H1 (cell line): ENCODE data around the gene BBS12. TPM values are rescaled to one million over a fixed set of nuclear protein-coding genes. Genes with fewer than 3 reads are reported as not detected.

Experiments used
- CTCF ChIA-PET: fragments of 300-600 bp; sonication (Branson Sonifier 250); formaldehyde crosslinking; loops from one replicate; lab custom pipeline; 2021; ENCODE audit not compliant: partially characterized antibody; lab: Charles Lee
- POLR2A ChIA-PET: fragments of 300-600 bp; sonication (Branson Sonifier 250); formaldehyde crosslinking; loops from one replicate; lab custom pipeline; 2021; ENCODE audit warnings: inconsistent platforms; ENCODE audit not compliant: partially characterized antibody; lab: Charles Lee
- DNase-seq, 2 experiments: peaks; one replicate each; pipeline versions ENCODE4 v3.0.0 to v3.0.0-alpha.2; 2010 to 2022; ENCODE audit warnings: low spot score in 2 of 2, low read depth in 1 of 2, mixed read lengths in 1 of 2
- FAIRE-seq: peaks from 2 replicates; lab custom pipeline; 2011; peaks lifted over from hg19 to GRCh38; lab: Jason Lieb, UNC
- H2AFZ ChIP-seq: 2 replicates; pipeline ENCODE4 v1.8.1; 2012; ENCODE audit warnings: low read length, inconsistent platforms
- H2AK5ac ChIP-seq: 2 replicates; pipeline ENCODE4 v1.6.1; 2013; ENCODE audit warnings: low read depth, low read length
- H2BK120ac ChIP-seq: replicated peaks from 2 replicates; pipeline ENCODE3; 2013; ENCODE audit warnings: low read depth, low read length, inconsistent platforms
- H2BK12ac ChIP-seq: 2 replicates; pipeline ENCODE4 v1.6.1; 2013; ENCODE audit warnings: low read depth, low read length
- H2BK15ac ChIP-seq: 2 replicates; pipeline ENCODE4 v1.6.1; 2013; ENCODE audit warnings: low read length
- H2BK20ac ChIP-seq: 2 replicates; pipeline ENCODE4 v1.6.1; 2013; ENCODE audit warnings: low read length
- H2BK5ac ChIP-seq: 2 replicates; pipeline ENCODE4 v1.6.1; 2013; ENCODE audit warnings: low read depth, low read length
- H3K14ac ChIP-seq: 2 replicates; pipeline ENCODE4 v1.6.1; 2013; ENCODE audit warnings: inconsistent platforms; ENCODE audit not compliant: insufficient read length
- H3K18ac ChIP-seq: 2 replicates; pipeline ENCODE4 v1.6.1; 2013; ENCODE audit warnings: low read length; ENCODE audit errors: extremely low read depth
- H3K23ac ChIP-seq: 2 replicates; pipeline ENCODE4 v1.6.1; 2013; ENCODE audit warnings: inconsistent platforms; ENCODE audit not compliant: insufficient read length
- H3K23me2 ChIP-seq: 2 replicates; pipeline ENCODE4 v1.6.1; 2013; ENCODE audit warnings: low read depth, low read length
- H3K27ac ChIP-seq: 2 replicates; pipeline ENCODE4 v1.6.1; 2011; ENCODE audit warnings: low read depth, low read length, inconsistent platforms
- H3K27me3 ChIP-seq, 4 experiments: replicated peaks in 1 of 4; 1 replicate in 1 of 4; 2 replicates in 3 of 4; pipeline versions ENCODE4 v1.6.1 to v1.8.1; 2011 to 2013; ENCODE audit warnings: low read length in 3 of 4, mild to moderate bottlenecking in 3 of 4, inconsistent platforms in 2 of 4, mixed read lengths in 2 of 4, moderate library complexity in 1 of 4; ENCODE audit not compliant: control insufficient read depth in 3 of 4, insufficient read depth in 3 of 4; ENCODE audit errors: extremely low read depth in 1 of 4
- H3K36me3 ChIP-seq, 4 experiments: 2 replicates each; pipeline versions ENCODE4 v1.6.1 to v1.8.1; 2011 to 2013; ENCODE audit warnings: mild to moderate bottlenecking in 4 of 4, low read length in 3 of 4, moderate library complexity in 2 of 4, control low read depth in 1 of 4, inconsistent platforms in 1 of 4; ENCODE audit not compliant: insufficient read depth in 4 of 4, control insufficient read depth in 2 of 4
- H3K4ac ChIP-seq: replicated peaks from 2 replicates; pipeline ENCODE3; 2013; ENCODE audit warnings: low read length, low read depth, mixed read lengths, inconsistent platforms; ENCODE audit not compliant: insufficient read length
- H3K4me1 ChIP-seq, 4 experiments: replicated peaks in 1 of 4; 1 replicate in 1 of 4; 2 replicates in 3 of 4; pipeline versions ENCODE4 v1.6.1 to v1.8.1; 2011 to 2013; ENCODE audit warnings: low read length in 3 of 4, inconsistent platforms in 2 of 4, mixed read lengths in 1 of 4; ENCODE audit not compliant: insufficient read depth in 4 of 4, control insufficient read depth in 3 of 4
- H3K4me2 ChIP-seq, 2 experiments: 2 replicates each; pipeline versions ENCODE4 v1.6.1 to v1.8.1; 2011 to 2013; ENCODE audit warnings: low read depth in 2 of 2, low read length in 2 of 2, control low read depth in 1 of 2, inconsistent platforms in 1 of 2, mild to moderate bottlenecking in 1 of 2; ENCODE audit not compliant: insufficient read depth in 1 of 2
- H3K4me3 ChIP-seq, 4 experiments: fragments of 200-600, 300-600 bp in 1 of 4; sonication (generic), shearing (Covaris generic), sonication (Bioruptor Twin) in 1 of 4; 2 replicates each; pipeline versions ENCODE4 v1.5.1 to v1.8.1; 2011 to 2016; ENCODE audit warnings: low read length in 4 of 4, low read depth in 3 of 4, control low read depth in 2 of 4, inconsistent platforms in 2 of 4, mild to moderate bottlenecking in 2 of 4, mixed read lengths in 1 of 4, moderate library complexity in 1 of 4; ENCODE audit not compliant: insufficient read depth in 2 of 4; ENCODE audit errors: extremely low read depth in 1 of 4
- H3K56ac ChIP-seq: replicated peaks from 2 replicates; pipeline ENCODE3; 2013; ENCODE audit warnings: low read depth, mild to moderate bottlenecking, mixed read lengths, low read length, inconsistent platforms; ENCODE audit not compliant: insufficient read length
- H3K79me1 ChIP-seq: 2 replicates; pipeline ENCODE4 v1.6.1; 2013; ENCODE audit warnings: low read depth, low read length, control low read depth
- H3K79me2 ChIP-seq, 2 experiments: 2 replicates each; pipeline versions ENCODE4 v1.6.1 to v1.8.1; 2012 to 2013; ENCODE audit warnings: low read length in 2 of 2, mild to moderate bottlenecking in 2 of 2, inconsistent platforms in 1 of 2; ENCODE audit not compliant: insufficient read depth in 2 of 2, control insufficient read depth in 1 of 2
- H3K9ac ChIP-seq, 4 experiments: replicated peaks in 1 of 4; 1 replicate in 1 of 4; 2 replicates in 3 of 4; pipeline versions ENCODE4 v1.6.1 to v1.8.1; 2011 to 2013; ENCODE audit warnings: low read depth in 3 of 4, low read length in 3 of 4, control low read depth in 2 of 4, mild to moderate bottlenecking in 2 of 4, moderate library complexity in 2 of 4, inconsistent platforms in 1 of 4; ENCODE audit errors: extremely low read depth in 1 of 4
- H3K9me3 ChIP-seq, 2 experiments: 2 replicates each; pipeline versions ENCODE4 v1.6.1 to v1.8.1; 2012 to 2013; ENCODE audit warnings: mild to moderate bottlenecking in 2 of 2, moderate library complexity in 2 of 2, control low read depth in 1 of 2, inconsistent platforms in 1 of 2, low read depth in 1 of 2, low read length in 1 of 2, mixed read lengths in 1 of 2; ENCODE audit not compliant: insufficient read depth in 2 of 2
- H4K20me1 ChIP-seq, 2 experiments: replicated peaks in 1 of 2; 2 replicates each; pipeline versions ENCODE3 to v1.8.1; 2011 to 2013; ENCODE audit warnings: inconsistent platforms in 2 of 2, low read length in 2 of 2, mild to moderate bottlenecking in 1 of 2; ENCODE audit not compliant: insufficient read depth in 2 of 2, control insufficient read depth in 1 of 2
- H4K5ac ChIP-seq: 2 replicates; pipeline ENCODE4 v1.6.1; 2013; ENCODE audit warnings: low read length, low read depth, mixed read lengths, inconsistent platforms; ENCODE audit not compliant: insufficient read length
- H4K8ac ChIP-seq: 2 replicates; pipeline ENCODE4 v1.8.0; 2013; ENCODE audit warnings: mild to moderate bottlenecking, moderate library complexity, low read length, inconsistent platforms; ENCODE audit not compliant: insufficient read depth; ENCODE audit errors: extremely low read depth
- H4K91ac ChIP-seq: replicated peaks from 2 replicates; pipeline ENCODE3; 2013; ENCODE audit warnings: low read length, mixed read lengths, inconsistent platforms; ENCODE audit not compliant: insufficient read length
- BRCA1 ChIP-seq: IDR thresholded peaks from 2 replicates; pipeline ENCODE4 v1.6.1; 2012; ENCODE audit warnings: low read depth, low read length, improper control_type of control experiment
- CEBPB ChIP-seq: IDR thresholded peaks from 2 replicates; pipeline ENCODE4 v1.6.1; 2012; ENCODE audit warnings: low read depth, low read length
- EGR1 ChIP-seq: IDR thresholded peaks from 2 replicates; pipeline ENCODE4 v1.6.1; 2011; ENCODE audit warnings: low read depth, low read length, borderline replicate concordance
- JUN ChIP-seq: IDR thresholded peaks from 2 replicates; pipeline ENCODE4 v1.6.1; 2011; ENCODE audit warnings: low read depth, mild to moderate bottlenecking, improper control_type of control experiment, low read length
- MAFK ChIP-seq: IDR thresholded peaks from 2 replicates; pipeline ENCODE4 v1.6.1; 2012; ENCODE audit warnings: low read depth, mild to moderate bottlenecking, improper control_type of control experiment, low read length
- SIRT6 ChIP-seq: IDR thresholded peaks from one replicate; pipeline ENCODE4 v1.7.1; 2012; ENCODE audit warnings: low read length, inconsistent platforms
- SP1 ChIP-seq: IDR thresholded peaks from 2 replicates; pipeline ENCODE4 v1.6.1; 2011; ENCODE audit warnings: low read depth, low read length
- TAF7 ChIP-seq: optimal IDR thresholded peaks from 2 replicates; pipeline ENCODE3; 2011; ENCODE audit warnings: low read depth, mild to moderate bottlenecking, inconsistent platforms, low read length, moderate library complexity, borderline replicate concordance
- WGBS, 2 experiments: shearing (Covaris generic) in 1 of 2; methylation state at CpG; one replicate each; pipeline versions ENCODE4 v1.1.6 to v1.1.7; 2013 to 2015; ENCODE audit warnings: low lambda C conversion rate in 2 of 2, mixed read lengths in 2 of 2, inconsistent platforms in 1 of 2, low coverage in 1 of 2, missing lambda C conversion rate in 1 of 2; ENCODE audit not compliant: insufficient replicate concordance in 2 of 2, insufficient coverage in 1 of 2, insufficient read length in 1 of 2; ENCODE audit errors: extremely low coverage in 1 of 2, missing lambda C conversion rate in 1 of 2; 5-methylcytosine and 5-hydroxymethylcytosine counted together
- polyA plus RNA-seq, 7 experiments: library from polyadenylated mRNA; depleted of rRNA in 3 of 7; stranded (reverse) in 5 of 7; unstranded in 2 of 7; fragments of >200 nt in 5 of 7; fragments of 200-250 nt in 2 of 7; gene quantifications; 1 replicate in 5 of 7; 2 replicates in 1 of 7; 4 replicates in 1 of 7; pipeline versions ENCODE4 v1.2.1 to v1.2.3, GENCODE V29; 2011 to 2013; ENCODE audit warnings: missing spikeins in 2 of 7, mixed read lengths in 2 of 7
- total RNA-seq: library from RNA; stranded (reverse); fragmentation: NEBNext Ultra II Directional; extraction: Animal tissue kit (Norgen Biotek cat#: 25700); gene quantifications from 2 replicates; pipeline ENCODE4 v1.2.1, GENCODE V29; 2021
- TF ChIP-seq, protein P1 (sequence below): IDR thresholded peaks from 2 replicates; pipeline ENCODE4 v1.6.1; 2012; ENCODE audit warnings: low read length, inconsistent platforms

BBS12 gene
- total and polyA plus RNA-seq, 2 of the 8 experiments (the other 6 are each of a cell fraction or from before 2014, with no cell fraction given) = 0.88 to 2.6 TPM

DNA sequence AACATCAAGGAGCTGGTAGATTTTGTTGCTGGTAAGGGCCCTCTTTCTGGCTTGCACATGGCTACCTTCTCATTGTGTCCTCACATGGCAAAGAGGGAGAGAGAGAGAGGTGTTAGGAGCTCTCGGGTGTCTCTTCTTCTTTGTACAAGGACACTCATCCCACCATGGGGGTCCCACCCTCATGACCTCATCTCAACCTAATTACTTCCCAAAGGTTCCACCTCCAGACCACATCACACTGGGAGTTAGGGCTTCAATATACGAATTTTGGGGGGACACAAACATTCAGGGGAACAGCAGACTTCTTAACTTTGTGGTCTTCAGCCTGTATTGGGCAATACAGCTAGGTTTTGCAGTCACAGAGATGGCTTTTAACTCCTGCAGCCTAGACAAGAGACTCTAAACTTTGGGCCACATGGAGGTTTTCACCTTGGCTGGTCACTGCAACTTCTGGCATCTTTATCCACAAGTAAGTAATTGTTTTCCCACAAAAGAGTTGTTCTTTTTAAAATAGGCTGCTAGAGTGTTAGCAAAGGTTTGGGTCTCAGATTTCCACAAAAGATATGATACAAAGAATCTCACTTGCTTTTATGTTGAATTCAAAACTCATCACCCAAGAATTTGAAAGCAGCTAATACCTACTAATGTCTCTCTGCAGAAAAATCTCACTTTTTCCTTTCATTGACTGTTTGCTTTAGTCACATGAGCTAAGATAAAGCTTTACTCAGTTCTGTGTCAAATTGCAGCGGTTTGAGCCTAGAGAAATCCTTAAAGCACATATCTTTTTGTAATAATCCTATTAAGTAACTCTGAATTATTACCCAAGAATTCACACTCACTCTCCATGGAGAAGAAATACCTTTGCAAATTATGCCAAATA, 39.6 kb upstream of the BBS12 start:
- H3K36me3 ChIP-seq = no peaks in the 10 kb centered on the region
- H3K27ac ChIP-seq = no peak overlapping the region
- H2BK5ac ChIP-seq = no peak overlapping the region
- H3K23ac ChIP-seq = no peak overlapping the region
- 68% methylated on average over 3 of the region's 3 CpGs; no CpG with 5 or more reads in 1 of the 2 experiments for WGBS, 2 experiments
- H3K18ac ChIP-seq = no peak overlapping the region
- no peaks in the 10 kb centered on the region for H3K27me3 ChIP-seq
- no peak overlapping the region for H3K4ac ChIP-seq
- CTCF ChIA-PET = interaction anchor here (0.9 to 2.1 kb wide), 2 partner anchors 12 to 24 kb away, joined by 3 to 5 read pairs; no protein-coding TSS in a partner anchor
- H3K4me1 ChIP-seq = no peaks in the 10 kb centered on the region
- no peak overlapping the region for H3K56ac ChIP-seq
- FAIRE-seq (no peak), DNase-seq (no peak)
- no peaks in the 10 kb centered on the region for H3K79me2 ChIP-seq
- POLR2A ChIA-PET = interaction anchor here (1.2 kb wide), 1 partner anchor 13 kb away, joined by 3 read pairs; no protein-coding TSS in a partner anchor
- no peaks in the 10 kb centered on the region for H4K20me1 ChIP-seq
- H3K23me2 ChIP-seq = no peaks in the 10 kb centered on the region
- 0 out of 2 replicates have a peak overlapping the region, but pooled peaks have one; percentile 24 for H2AFZ ChIP-seq
- no peak overlapping the region for H2BK12ac ChIP-seq
- H2BK120ac ChIP-seq = no peak overlapping the region
- no peak overlapping the region for H3K4me3 ChIP-seq
- H4K5ac ChIP-seq = no peak overlapping the region
- H4K8ac ChIP-seq = no peak overlapping the region
- no peak overlapping the region for H3K9ac ChIP-seq
- no peak overlapping the region for H2BK15ac ChIP-seq
- no peak overlapping the region for H2AK5ac ChIP-seq
- no peaks in the 10 kb centered on the region; a peak in 1 of 4 replicates for H3K9me3 ChIP-seq
- H3K79me1 ChIP-seq = no peaks in the 10 kb centered on the region
- H3K4me2 ChIP-seq = no peak overlapping the region
- no peak overlapping the region for H3K14ac ChIP-seq
- no peak overlapping the region for H4K91ac ChIP-seq
- H2BK20ac ChIP-seq = no peak overlapping the region
- TF ChIP-seq CEBPB = no peak
- TF ChIP-seq SIRT6 = no peak
- no peak for TF ChIP-seq EGR1
- TF ChIP-seq JUN = no peak
- no peak for TF ChIP-seq SP1
- no peak for TF ChIP-seq MAFK
- TF ChIP-seq, protein P1, sequence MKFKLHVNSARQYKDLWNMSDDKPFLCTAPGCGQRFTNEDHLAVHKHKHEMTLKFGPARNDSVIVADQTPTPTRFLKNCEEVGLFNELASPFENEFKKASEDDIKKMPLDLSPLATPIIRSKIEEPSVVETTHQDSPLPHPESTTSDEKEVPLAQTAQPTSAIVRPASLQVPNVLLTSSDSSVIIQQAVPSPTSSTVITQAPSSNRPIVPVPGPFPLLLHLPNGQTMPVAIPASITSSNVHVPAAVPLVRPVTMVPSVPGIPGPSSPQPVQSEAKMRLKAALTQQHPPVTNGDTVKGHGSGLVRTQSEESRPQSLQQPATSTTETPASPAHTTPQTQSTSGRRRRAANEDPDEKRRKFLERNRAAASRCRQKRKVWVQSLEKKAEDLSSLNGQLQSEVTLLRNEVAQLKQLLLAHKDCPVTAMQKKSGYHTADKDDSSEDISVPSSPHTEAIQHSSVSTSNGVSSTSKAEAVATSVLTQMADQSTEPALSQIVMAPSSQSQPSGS = no peak
- TF ChIP-seq TAF7 = no peak
- no peak for TF ChIP-seq BRCA1
